ENCODE data around the gene FOXK1.
"Not testable (repeated sequence)": the region's sequence is repeated elsewhere in the genome, so short reads cannot be mapped to it uniquely, and the experiment has no call there.

Gene FOXK1

GRCh38 chr7:4789194-4790077, 107.3 kb downstream of the FOXK1 start:
- FAIRE-seq, result no peak

- FAIRE-seq, result no peak
These were observed 108.0 kb downstream of the FOXK1 start for GRCh38 chr7:4790078-4790465.

GRCh38 chr7:4790516-4790991, 108.5 kb downstream of the FOXK1 start:
- FAIRE-seq, result no peak

- FAIRE-seq, result no peak
These were observed 109.1 kb downstream of the FOXK1 start for GRCh38 chr7:4791101-4791737.

GRCh38 chr7:4791738-4792536, 109.8 kb downstream of the FOXK1 start:
- no peak for FAIRE-seq

GRCh38 chr7:4792537-4793126, 110.5 kb downstream of the FOXK1 start:
- no peak for FAIRE-seq

- FAIRE-seq, result not testable (repeated sequence)
These were observed 111.4 kb downstream of the FOXK1 start for GRCh38 chr7:4793385-4793993.

GRCh38 chr7:4794171-4794570, 112.1 kb downstream of the FOXK1 start:
- not testable (repeated sequence) for FAIRE-seq

GRCh38 chr7:4794591-4795350, 112.7 kb downstream of the FOXK1 start:
- no peak for FAIRE-seq

- no peak for FAIRE-seq
These were observed 114.4 kb downstream of the FOXK1 start for GRCh38 chr7:4796453-4796852.

GRCh38 chr7:4797858-4798705, 116.0 kb downstream of the FOXK1 start:
- FAIRE-seq, result no peak

- no peak for FAIRE-seq
These were observed 116.7 kb downstream of the FOXK1 start for GRCh38 chr7:4798706-4799235.

- no peak for FAIRE-seq
These were observed 117.6 kb downstream of the FOXK1 start for GRCh38 chr7:4799508-4800268.

- FAIRE-seq, result no peak
These were observed 118.4 kb downstream of the FOXK1 start for GRCh38 chr7:4800487-4800886.

GRCh38 chr7:4800926-4801838, 119.1 kb downstream of the FOXK1 start:
- no peak for FAIRE-seq

- FAIRE-seq, result no peak
These were observed 119.7 kb downstream of the FOXK1 start for GRCh38 chr7:4801839-4802231.

GRCh38 chr7:4802577-4802976, 120.5 kb downstream of the FOXK1 start:
- not testable (repeated sequence) for FAIRE-seq

All from TTC549 (cell line).